Astrocyte (in vitro differentiated cells and primary cell): ENCODE measurements around the gene CORO2A. TPM values are rescaled to one million over a fixed set of nuclear protein-coding genes. Genes with fewer than 3 reads are reported as not detected.

Experiments used
- DNase-seq: peaks from one replicate; pipeline ENCODE4 v3.0.0-alpha.2; 2010; ENCODE audit warnings: low read depth
- FAIRE-seq: peaks from 2 replicates; lab custom pipeline; 2011; peaks lifted over from hg19 to GRCh38; lab: Jason Lieb, UNC
- H2AFZ ChIP-seq: 2 replicates; pipeline ENCODE4 v1.6.0; 2012; ENCODE audit warnings: low read depth, low read length, inconsistent platforms
- H3K27ac ChIP-seq: 2 replicates; pipeline ENCODE4 v1.5.1; 2011; ENCODE audit warnings: low read depth, low read length, inconsistent platforms
- H3K27me3 ChIP-seq: 2 replicates; pipeline ENCODE4 v1.6.0; 2011; ENCODE audit warnings: low read length, inconsistent platforms; ENCODE audit not compliant: insufficient read depth
- H3K36me3 ChIP-seq: 2 replicates; pipeline ENCODE4 v1.5.1; 2011; ENCODE audit warnings: low read length, inconsistent platforms; ENCODE audit not compliant: insufficient read depth
- H3K4me1 ChIP-seq: 2 replicates; pipeline ENCODE4 v1.5.1; 2011; ENCODE audit warnings: low read length, inconsistent platforms; ENCODE audit not compliant: insufficient read depth
- H3K4me2 ChIP-seq: 2 replicates; pipeline ENCODE4 v1.6.0; 2012; ENCODE audit warnings: low read length, inconsistent platforms
- H3K4me3 ChIP-seq: 2 replicates; pipeline ENCODE4 v1.5.1; 2011; ENCODE audit warnings: low read depth, mild to moderate bottlenecking, low read length, inconsistent platforms; ENCODE audit not compliant: insufficient read depth
- H3K79me2 ChIP-seq: 2 replicates; pipeline ENCODE4 v1.6.0; 2012; ENCODE audit warnings: mild to moderate bottlenecking, low read length, inconsistent platforms; ENCODE audit not compliant: insufficient read depth
- H3K9ac ChIP-seq: 2 replicates; pipeline ENCODE4 v1.6.0; 2012; ENCODE audit warnings: mild to moderate bottlenecking, low read length, inconsistent platforms
- H3K9me3 ChIP-seq: 2 replicates; pipeline ENCODE4 v1.5.1; 2012; ENCODE audit warnings: low read depth, mild to moderate bottlenecking, low read length, inconsistent platforms; ENCODE audit not compliant: insufficient read depth
- H4K20me1 ChIP-seq: 2 replicates; pipeline ENCODE4 v1.6.0; 2012; ENCODE audit warnings: low read length, inconsistent platforms; ENCODE audit not compliant: insufficient read depth
- H3K27ac Mint-ChIP-seq: one replicate; pipeline ENCODE4 v1.8.0; 2021; ENCODE audit warnings: mild to moderate bottlenecking, mixed read lengths; ENCODE audit not compliant: unreplicated experiment
- H3K27me3 Mint-ChIP-seq: one replicate; pipeline ENCODE4 v1.8.0; 2021; ENCODE audit warnings: low read depth, mixed read lengths; ENCODE audit not compliant: unreplicated experiment
- H3K36me3 Mint-ChIP-seq: one replicate; pipeline ENCODE4 v1.8.0; 2021; ENCODE audit warnings: low read depth, mixed read lengths; ENCODE audit not compliant: unreplicated experiment
- H3K4me1 Mint-ChIP-seq: one replicate; pipeline ENCODE4 v1.8.0; 2021; ENCODE audit warnings: low read depth, mixed read lengths; ENCODE audit not compliant: unreplicated experiment
- H3K4me3 Mint-ChIP-seq: one replicate; pipeline ENCODE4 v1.8.0; 2021; ENCODE audit warnings: mild to moderate bottlenecking, moderate library complexity, mixed read lengths; ENCODE audit not compliant: unreplicated experiment
- H3K9me3 Mint-ChIP-seq: one replicate; pipeline ENCODE4 v1.8.0; 2021; ENCODE audit warnings: mild to moderate bottlenecking, mixed read lengths; ENCODE audit not compliant: unreplicated experiment
- EZH2 ChIP-seq: IDR thresholded peaks from 2 replicates; pipeline ENCODE4 v1.6.1; 2012; ENCODE audit warnings: mild to moderate bottlenecking, low read length, inconsistent platforms; ENCODE audit not compliant: insufficient read depth
- total RNA-seq: library from RNA; stranded (reverse); gene quantifications from 2 replicates; pipeline ENCODE4 v1.2.1, GENCODE V29; 2021
- TF ChIP-seq, protein P1 (sequence below): IDR thresholded peaks from 2 replicates; pipeline ENCODE4 v1.5.1; 2011; ENCODE audit warnings: low read depth, mild to moderate bottlenecking, inconsistent platforms, low read length, moderate library complexity; ENCODE audit not compliant: insufficient read depth

CORO2A gene
- total RNA-seq, 1 donor from 2014 or later, result 11.1 TPM

DNA sequence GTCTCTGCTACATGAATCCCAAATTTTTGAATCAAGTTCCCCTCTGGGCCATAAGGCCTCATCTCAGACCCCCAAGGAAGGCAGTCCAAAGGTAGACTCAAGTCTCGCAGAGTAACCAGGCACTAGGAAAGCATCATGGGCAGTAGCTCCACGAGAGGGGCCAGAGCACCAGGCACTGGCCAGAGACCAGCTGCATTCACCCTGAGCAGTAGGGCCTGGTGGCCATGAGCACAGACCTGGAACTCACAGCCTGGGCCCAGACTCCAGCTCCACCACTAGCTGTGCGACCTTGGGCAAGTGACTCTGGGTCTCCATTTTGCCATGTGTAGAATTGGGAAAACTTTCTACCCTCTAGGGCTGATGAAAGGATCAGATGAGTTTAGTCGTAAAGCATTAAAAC lies 107.4 kb downstream of the CORO2A start:
- TF ChIP-seq, protein P1, sequence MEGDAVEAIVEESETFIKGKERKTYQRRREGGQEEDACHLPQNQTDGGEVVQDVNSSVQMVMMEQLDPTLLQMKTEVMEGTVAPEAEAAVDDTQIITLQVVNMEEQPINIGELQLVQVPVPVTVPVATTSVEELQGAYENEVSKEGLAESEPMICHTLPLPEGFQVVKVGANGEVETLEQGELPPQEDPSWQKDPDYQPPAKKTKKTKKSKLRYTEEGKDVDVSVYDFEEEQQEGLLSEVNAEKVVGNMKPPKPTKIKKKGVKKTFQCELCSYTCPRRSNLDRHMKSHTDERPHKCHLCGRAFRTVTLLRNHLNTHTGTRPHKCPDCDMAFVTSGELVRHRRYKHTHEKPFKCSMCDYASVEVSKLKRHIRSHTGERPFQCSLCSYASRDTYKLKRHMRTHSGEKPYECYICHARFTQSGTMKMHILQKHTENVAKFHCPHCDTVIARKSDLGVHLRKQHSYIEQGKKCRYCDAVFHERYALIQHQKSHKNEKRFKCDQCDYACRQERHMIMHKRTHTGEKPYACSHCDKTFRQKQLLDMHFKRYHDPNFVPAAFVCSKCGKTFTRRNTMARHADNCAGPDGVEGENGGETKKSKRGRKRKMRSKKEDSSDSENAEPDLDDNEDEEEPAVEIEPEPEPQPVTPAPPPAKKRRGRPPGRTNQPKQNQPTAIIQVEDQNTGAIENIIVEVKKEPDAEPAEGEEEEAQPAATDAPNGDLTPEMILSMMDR, result no peak
- no peak for TF ChIP-seq EZH2

DNA sequence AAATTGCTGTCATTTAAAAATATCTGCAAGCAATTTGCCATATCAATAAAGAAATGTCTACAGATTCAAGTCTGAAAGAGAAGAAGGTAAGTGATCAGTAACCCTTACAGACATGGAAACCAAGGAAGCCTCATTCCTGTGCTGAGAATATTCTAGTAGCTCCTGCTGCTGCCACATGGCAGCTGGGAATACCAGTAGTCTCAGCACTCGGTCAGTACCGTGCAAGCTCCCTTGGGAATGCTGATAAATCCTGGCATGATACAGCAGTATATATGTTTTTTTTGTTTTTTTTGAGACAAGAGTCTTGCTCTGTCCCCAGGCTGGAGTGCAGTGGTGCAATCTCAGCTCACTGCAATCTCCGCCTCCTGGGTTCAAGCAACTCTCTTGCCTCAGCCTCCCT lies 108.0 kb downstream of the CORO2A start:
- Histone ChIP-seq H3K9me3 (no peaks in the 10 kb centered on the region), H3K27me3 (no peaks in the 10 kb centered on the region), H3K9ac (no peak overlapping the region), H3K27ac (no peak overlapping the region), H3K4me1 (peaks cover 6% of the 10 kb centered on the region), H3K4me2 (no peak overlapping the region), H3K79me2 (no peaks in the 10 kb centered on the region), H3K36me3 (peaks cover 31% of the 10 kb centered on the region), H3K4me3 (no peak overlapping the region), H2AFZ (no peak overlapping the region), H4K20me1 (no peaks in the 10 kb centered on the region)
- Mint-ChIP-seq H3K27me3 (no peaks in the 10 kb centered on the region), H3K4me3 (no peak overlapping the region), H3K9me3 (peaks cover 2% of the 10 kb centered on the region), H3K4me1 (peaks cover 14% of the 10 kb centered on the region), H3K36me3 (peaks cover 25% of the 10 kb centered on the region), H3K27ac (no peak overlapping the region)
- no peak for DNase-seq
- TF ChIP-seq, protein P1, result no peak
- TF ChIP-seq EZH2, result no peak
- no peak for FAIRE-seq

More for the DNA sequence above, 107.4 kb downstream of the CORO2A start:
- Histone ChIP-seq H3K4me2 (no peak overlapping the region), H2AFZ (no peak overlapping the region), H3K27ac (no peak overlapping the region), H3K4me3 (no peak overlapping the region), H3K79me2 (no peaks in the 10 kb centered on the region), H3K36me3 (peaks cover 28% of the 10 kb centered on the region), H3K27me3 (no peaks in the 10 kb centered on the region), H3K9me3 (no peaks in the 10 kb centered on the region), H3K9ac (no peak overlapping the region), H4K20me1 (no peaks in the 10 kb centered on the region), H3K4me1 (peaks cover 6% of the 10 kb centered on the region)
- Mint-ChIP-seq H3K27ac (no peak overlapping the region), H3K4me3 (no peak overlapping the region), H3K27me3 (no peaks in the 10 kb centered on the region), H3K4me1 (peaks cover 14% of the 10 kb centered on the region), H3K36me3 (peaks cover 27% of the 10 kb centered on the region), H3K9me3 (peaks cover 2% of the 10 kb centered on the region)
- DNase-seq, result no peak
- FAIRE-seq, result no peak

DNA sequence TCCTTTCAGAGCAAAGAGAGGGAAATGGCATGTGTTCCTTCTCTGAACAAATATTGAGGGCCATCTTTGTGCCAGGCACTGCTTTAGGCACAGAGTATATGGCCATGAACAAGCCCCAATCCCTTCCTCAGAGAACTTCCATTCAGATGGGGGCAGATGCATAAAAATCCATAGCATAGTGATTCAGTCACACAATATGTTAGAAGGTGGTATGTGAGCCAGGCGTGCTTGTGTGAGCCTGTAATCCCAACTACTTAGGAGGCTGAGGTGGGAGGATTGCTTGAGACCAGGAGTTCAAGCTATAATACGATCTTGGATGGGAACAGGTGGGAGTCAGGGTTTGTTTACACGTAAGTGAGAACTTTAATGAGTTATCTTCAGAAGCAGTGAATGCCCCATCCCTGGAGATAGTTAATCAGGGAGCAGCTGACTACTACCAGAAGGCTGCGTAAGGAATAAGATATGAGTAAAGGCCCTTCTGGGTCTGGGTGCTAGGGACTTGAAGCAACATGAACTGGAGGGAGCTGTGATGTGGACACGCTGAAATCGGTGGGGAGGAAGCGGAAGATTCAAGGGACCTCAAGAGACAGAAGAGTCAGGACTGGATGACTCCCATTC lies 108.8 kb downstream of the CORO2A start:
- H2AFZ ChIP-seq, result no peak overlapping the region
- no peak overlapping the region for H3K27ac ChIP-seq
- TF ChIP-seq EZH2, result no peak
- TF ChIP-seq, protein P1, result no peak
- no peak overlapping the region for H3K4me3 ChIP-seq
- H4K20me1 ChIP-seq, result no peaks in the 10 kb centered on the region
- FAIRE-seq, result no peak
- DNase-seq, result no peak
- H3K9me3 ChIP-seq, result no peaks in the 10 kb centered on the region
- Mint-ChIP-seq H3K27ac (no peak overlapping the region), H3K27me3 (no peaks in the 10 kb centered on the region), H3K36me3 (peaks cover 25% of the 10 kb centered on the region), H3K4me3 (no peak overlapping the region), H3K9me3 (peaks cover 2% of the 10 kb centered on the region), H3K4me1 (peaks cover 14% of the 10 kb centered on the region)
- H3K79me2 ChIP-seq, result no peaks in the 10 kb centered on the region
- H3K27me3 ChIP-seq, result no peaks in the 10 kb centered on the region
- H3K4me2 ChIP-seq, result no peak overlapping the region
- peaks cover 33% of the 10 kb centered on the region for H3K36me3 ChIP-seq
- H3K9ac ChIP-seq, result no peak overlapping the region
- H3K4me1 ChIP-seq, result peaks cover 6% of the 10 kb centered on the region
